Measurements from ENCODE around the gene PCSK1.
A peak's percentile ranks its signal among the peaks of the same experiment; 100 is the strongest.
"Not testable (repeated sequence)": the region's sequence is repeated elsewhere in the genome, so short reads cannot be mapped to it uniquely, and the experiment has no call there.

PCSK1 gene

GRCh38 chr5:96427824-96428223, 5.2 kb downstream of the PCSK1 start:
- no peak for FAIRE-seq

GRCh38 chr5:96426831-96427230, 6.2 kb downstream of the PCSK1 start:
- no peak for FAIRE-seq
- no peak for DNase-seq (ENCODE audit: insufficient read length, low spot score)

More at GRCh38 chr5:96427824-96428223, 5.2 kb downstream of the PCSK1 start:
- DNase-seq (ENCODE audit: insufficient read length, low spot score) = peak; percentile 14

DNA sequence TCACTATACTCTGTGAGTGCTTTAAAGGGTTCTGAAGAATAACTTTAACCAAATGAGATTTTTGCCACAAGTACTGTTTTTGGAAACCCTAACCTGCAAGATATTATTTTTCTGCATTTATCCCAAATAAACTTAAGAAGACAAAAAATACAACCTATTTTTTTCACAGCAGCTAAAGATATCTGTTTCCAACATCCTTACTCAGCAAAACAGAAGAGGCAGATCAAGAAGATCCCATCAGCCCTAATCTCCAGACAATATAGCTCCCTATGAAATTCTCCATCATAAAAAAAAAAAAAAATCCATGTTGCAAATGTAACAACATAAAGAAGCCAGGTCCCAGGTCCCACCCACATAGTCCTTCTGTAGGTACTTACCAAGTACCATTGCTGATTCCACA, 7.6 kb downstream of the PCSK1 start:
- DNase-seq (ENCODE audit: insufficient read length, low spot score) (no peak), FAIRE-seq (no peak)

DNA sequence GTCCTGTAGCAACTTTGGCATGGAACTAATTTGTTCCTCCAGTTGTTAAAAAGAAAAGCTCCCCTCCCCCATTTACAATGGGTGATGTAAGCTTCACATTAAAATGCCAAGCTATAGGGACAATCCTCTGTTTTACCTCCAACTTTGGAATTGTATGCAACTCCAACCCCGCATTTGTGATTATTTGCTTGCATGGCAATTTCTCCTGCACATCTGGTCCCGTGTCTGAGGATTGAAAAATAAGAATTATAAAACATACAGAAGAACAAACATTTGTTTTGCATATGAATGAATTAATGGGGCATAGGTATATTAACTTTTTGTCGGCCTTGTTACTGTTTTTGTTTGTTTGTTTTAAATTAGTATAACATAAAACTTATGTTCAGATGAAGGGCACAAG, 17.2 kb downstream of the PCSK1 start:
- FAIRE-seq (no peak), DNase-seq (ENCODE audit: insufficient read length, low spot score) (no peak)

DNA sequence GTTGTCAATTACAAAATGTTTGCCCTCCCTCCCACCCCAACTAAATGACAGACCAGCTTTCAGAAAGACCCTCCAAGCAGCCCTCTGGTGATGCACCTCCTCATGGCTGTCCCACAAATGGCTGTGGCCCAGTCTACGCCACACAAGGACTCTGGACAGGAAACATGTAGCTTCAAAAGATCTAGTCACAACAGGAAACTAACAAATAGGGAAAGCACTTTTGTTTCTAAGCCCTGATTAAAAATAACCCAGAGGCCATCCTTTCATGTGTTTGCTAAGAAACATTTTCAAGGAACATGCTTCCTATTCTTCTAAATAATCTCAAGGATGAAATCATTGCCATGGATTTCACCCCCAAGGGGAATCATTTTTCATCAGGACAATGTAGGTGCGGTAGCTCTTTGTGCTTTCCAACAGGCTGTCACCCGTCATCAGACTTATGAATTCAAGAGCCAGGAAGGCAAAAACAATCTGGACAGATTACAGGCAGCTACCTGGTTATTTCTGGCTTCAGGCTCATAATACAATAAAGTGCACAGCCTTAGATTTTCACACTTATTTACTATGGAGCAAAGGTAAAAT, 20.1 kb downstream of the PCSK1 start:
- DNase-seq (ENCODE audit: insufficient read length, low spot score) (no peak), FAIRE-seq (no peak)

DNA sequence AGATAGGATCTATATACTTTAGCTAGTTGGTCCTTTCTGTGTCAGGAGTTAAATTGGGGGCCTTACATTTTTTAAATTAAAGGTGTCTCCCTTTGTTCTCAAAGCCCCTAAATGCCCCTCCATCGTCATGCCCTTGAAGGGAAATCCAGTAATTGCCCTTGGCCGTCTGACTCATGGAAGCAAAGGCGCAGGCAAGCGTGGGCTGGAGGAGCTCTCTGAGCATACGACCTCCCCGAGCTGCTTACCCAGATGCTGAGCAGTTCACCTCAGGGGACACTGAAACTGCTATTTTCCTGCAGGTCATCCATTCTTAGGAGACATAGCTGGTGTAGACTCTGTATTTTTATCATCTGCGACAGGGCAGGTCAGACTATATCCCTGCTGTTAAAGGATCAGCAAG, 23.0 kb downstream of the PCSK1 start:
- FAIRE-seq (no peak), DNase-seq (ENCODE audit: insufficient read length, low spot score) (peak; percentile 14)

DNA sequence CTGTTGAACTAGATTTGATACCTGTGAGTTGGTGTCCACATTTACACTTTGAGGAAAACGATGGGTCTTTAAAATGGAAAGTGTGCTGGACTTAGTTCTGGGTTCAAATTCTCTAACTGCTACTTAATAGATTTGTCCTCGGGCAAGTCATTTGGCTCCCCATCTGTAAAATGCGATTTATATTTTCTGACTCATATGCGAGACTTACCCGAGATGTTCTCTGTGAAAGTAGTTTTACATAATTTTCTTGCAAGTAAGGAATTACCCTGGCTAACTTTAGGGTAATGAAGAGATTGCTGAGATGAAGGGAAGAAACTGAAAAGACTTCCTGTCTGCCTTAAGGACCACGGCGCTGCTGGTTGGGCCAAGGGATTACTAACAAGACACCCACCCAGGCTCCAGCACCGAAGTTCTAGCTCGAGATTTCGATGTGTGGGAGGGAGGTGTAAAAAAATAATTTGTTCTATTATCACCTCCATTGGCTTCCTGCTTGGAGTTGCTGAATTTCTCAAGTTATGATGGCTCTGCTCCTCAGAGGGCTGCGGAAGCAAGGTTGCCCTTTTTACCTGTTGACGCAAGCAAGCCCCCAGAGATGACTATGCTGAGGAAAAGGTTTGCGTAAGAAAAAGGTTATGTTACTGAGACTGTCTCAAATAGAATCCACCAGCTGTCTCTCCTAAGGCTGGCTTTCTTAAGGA, 24.1 kb downstream of the PCSK1 start:
- peak; percentile 44 for FAIRE-seq

DNA sequence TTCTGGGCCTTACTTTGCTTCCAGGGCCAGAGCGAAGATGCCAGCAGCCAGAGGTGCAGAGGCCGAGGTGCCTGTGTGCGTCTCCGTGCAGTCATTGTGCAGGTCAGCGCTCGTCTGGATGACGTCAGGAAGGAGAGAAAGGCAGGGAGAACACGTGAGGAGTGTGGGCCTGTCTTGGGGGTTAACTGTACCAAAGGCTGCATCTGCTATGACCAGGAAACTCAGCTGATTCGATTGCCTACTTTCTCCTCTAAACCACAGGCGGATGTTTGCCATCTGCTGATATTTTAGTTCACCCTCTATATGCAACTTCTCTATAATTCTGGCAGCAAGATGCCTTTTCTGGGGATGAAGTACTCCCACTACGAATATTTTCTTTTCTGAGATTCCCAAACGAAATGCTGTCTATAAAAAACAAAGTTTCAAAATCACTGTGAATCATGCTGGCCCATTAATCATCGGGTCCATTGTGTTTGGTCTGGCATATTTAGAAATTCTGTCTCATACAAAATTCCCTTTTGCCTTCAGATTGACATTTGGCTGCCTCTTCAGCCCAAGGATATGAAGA, 24.8 kb downstream of the PCSK1 start:
- no peak for FAIRE-seq
- DNase-seq (ENCODE audit: insufficient read length, low spot score) = peak; percentile 49

More for the DNA sequence above, 24.1 kb downstream of the PCSK1 start:
- no peak for DNase-seq (ENCODE audit: insufficient read length, low spot score)

- DNase-seq (ENCODE audit: insufficient read length, low spot score) (no peak), FAIRE-seq (no peak)
These were observed 25.6 kb downstream of the PCSK1 start for GRCh38 chr5:96407436-96407835.

GRCh38 chr5:96404191-96404867, 28.7 kb downstream of the PCSK1 start:
- DNase-seq (ENCODE audit: insufficient read length, low spot score) (no peak), FAIRE-seq (no peak)

- DNase-seq (ENCODE audit: insufficient read length, low spot score) (no peak), FAIRE-seq (no peak)
These were observed 30.5 kb downstream of the PCSK1 start for GRCh38 chr5:96402500-96402899.

DNA sequence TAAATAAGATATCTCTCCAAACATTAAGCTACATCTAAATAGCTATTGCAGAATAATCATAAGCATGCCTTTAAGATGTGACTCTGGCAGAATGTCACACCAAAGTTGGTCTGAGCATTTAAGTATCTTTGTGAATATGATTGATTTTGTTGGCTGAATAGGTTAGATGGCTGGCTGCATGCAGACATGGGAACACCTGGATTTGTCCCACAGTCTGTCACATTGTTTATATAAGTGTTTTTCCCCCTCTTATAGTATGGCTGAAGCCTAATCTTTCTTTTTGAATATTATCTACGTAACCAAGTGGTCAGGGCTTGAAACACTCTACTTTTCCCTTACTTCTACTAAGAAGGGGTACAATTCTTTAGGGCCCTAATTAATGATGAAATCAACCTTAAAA, 36.2 kb downstream of the PCSK1 start:
- FAIRE-seq (no peak), DNase-seq (ENCODE audit: insufficient read length, low spot score) (no peak)

GRCh38 chr5:96395295-96395694, 37.8 kb downstream of the PCSK1 start:
- FAIRE-seq = not testable (repeated sequence)

DNA sequence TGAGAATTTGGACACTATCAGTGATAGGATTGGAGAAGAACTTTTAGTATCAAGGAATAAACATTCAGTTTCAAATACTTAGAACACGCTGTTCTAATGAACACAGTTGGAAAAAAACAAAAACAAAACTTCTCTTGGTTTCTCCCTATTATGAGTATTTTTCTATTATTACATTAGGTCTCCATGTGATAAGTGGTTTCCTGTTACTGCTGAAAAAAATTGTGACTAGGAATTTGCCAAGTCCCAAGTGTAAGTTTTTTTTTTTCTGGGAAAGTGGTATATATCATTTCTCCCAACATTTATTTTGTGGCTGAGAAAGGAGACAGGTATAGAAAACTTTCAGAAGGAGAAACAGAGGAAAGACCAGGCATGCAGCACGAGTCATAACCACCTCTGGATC, 41.1 kb downstream of the PCSK1 start:
- DNase-seq (ENCODE audit: insufficient read length, low spot score) (no peak), FAIRE-seq (no peak)

More at GRCh38 chr5:96395295-96395694, 37.8 kb downstream of the PCSK1 start:
- DNase-seq (ENCODE audit: insufficient read length, low spot score) = not testable (repeated sequence)

GRCh38 chr5:96388176-96388575, 44.9 kb downstream of the PCSK1 start:
- DNase-seq (ENCODE audit: insufficient read length, low spot score) (no peak), FAIRE-seq (no peak)

DNA sequence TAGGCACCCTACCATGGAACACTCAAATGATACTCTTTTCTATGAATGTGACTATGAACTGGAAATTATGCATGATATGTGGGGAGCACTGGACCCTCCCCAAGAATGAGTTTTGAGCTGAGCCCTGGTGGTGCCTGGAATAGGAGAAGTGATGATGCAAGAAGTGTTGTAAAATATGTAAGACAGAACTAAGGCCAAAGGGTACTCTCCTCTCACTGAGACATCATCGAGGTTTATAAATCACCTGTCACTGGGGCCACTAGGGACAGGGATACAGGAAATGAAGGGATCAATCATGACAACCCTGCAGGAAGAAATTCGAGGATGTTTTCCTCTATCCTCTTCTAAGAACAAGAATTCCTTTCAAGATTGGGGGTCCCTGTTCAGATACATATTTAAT, 45.4 kb downstream of the PCSK1 start:
- FAIRE-seq = no peak

GRCh38 chr5:96385538-96385937, 47.5 kb downstream of the PCSK1 start:
- no peak for FAIRE-seq
- DNase-seq (ENCODE audit: insufficient read length, low spot score) = no peak

More for the DNA sequence above, 45.4 kb downstream of the PCSK1 start:
- DNase-seq (ENCODE audit: insufficient read length, low spot score) = no peak

- DNase-seq (ENCODE audit: insufficient read length, low spot score) (peak; percentile 67), FAIRE-seq (peak; percentile 95)
These were observed 48.7 kb downstream of the PCSK1 start for GRCh38 chr5:96384353-96384752.

GRCh38 chr5:96381526-96381925, 51.5 kb downstream of the PCSK1 start:
- DNase-seq (ENCODE audit: insufficient read length, low spot score) = no peak
- FAIRE-seq = no peak

DNA sequence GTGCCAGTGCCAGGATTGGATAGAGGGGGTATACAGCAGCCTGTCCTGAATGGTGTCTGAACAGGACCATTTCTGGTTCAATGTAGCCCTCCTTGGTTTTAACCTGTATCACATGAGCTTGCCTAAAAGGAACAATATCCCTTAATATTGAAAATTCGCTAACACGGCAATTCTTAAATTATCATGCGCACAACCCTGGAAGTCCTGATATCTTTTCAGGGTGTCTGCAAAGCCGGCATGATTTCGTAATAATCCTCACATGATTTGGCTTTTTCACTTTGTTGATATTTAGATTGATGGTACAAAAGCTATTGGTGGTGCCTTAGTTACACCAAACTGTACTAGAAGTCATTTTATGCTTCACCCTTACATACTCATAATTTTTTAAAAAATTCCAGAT, 53.2 kb downstream of the PCSK1 start:
- FAIRE-seq (no peak), DNase-seq (ENCODE audit: insufficient read length, low spot score) (no peak)

DNA sequence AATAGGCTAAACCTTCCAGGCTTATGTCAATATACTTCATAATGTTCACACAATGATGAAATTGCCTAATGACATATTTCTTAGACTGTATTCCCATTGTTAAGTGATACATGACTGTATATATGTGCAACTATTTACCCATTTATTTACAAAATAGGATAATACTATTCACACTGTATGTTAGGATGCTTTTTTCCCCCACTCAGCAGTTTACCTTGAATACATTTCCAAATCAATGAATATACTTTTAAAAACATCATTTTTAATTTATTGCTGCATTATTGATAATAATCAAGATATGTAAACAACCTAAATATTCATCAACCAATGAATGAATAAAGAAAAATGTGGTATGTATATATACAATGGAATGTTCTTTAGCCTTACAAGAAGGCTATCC, 55.5 kb downstream of the PCSK1 start:
- DNase-seq (ENCODE audit: insufficient read length, low spot score) = no peak
- FAIRE-seq = no peak

DNA sequence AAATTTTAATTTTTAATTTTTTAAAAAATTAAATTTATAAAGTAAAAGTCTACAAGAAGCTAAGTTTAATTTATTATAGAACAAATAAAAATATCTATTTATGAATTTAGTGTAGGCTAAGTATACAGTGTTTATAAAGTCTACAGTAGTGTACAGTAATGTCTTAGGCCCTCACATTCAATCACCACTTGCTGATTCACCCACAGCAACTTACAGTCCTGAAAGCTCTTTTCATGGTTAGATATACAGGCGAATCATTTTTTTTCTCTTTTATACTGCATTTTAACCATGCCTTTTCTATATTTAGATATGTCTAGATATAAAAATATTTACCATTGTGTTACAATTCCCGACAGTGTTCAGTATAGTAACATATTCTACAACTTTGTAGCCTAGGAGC, 55.9 kb downstream of the PCSK1 start:
- no peak for DNase-seq (ENCODE audit: insufficient read length, low spot score)
- no peak for FAIRE-seq

All from HTR-8/SVneo (cell line).